Activated CD8-positive, alpha-beta memory T cell treated with anti-CD3 and anti-CD28 coated beads, Interleukin-2, amount 50 U/mL, for 1 hour (primary cell): ENCODE measurements around the gene PHACTR1.

ENCODE experiments used
- DNase-seq: peaks from one replicate; pipeline ENCODE4 v3.0.0-alpha.2; 2020; ENCODE audit errors: extremely low read depth

PHACTR1 gene

DNA sequence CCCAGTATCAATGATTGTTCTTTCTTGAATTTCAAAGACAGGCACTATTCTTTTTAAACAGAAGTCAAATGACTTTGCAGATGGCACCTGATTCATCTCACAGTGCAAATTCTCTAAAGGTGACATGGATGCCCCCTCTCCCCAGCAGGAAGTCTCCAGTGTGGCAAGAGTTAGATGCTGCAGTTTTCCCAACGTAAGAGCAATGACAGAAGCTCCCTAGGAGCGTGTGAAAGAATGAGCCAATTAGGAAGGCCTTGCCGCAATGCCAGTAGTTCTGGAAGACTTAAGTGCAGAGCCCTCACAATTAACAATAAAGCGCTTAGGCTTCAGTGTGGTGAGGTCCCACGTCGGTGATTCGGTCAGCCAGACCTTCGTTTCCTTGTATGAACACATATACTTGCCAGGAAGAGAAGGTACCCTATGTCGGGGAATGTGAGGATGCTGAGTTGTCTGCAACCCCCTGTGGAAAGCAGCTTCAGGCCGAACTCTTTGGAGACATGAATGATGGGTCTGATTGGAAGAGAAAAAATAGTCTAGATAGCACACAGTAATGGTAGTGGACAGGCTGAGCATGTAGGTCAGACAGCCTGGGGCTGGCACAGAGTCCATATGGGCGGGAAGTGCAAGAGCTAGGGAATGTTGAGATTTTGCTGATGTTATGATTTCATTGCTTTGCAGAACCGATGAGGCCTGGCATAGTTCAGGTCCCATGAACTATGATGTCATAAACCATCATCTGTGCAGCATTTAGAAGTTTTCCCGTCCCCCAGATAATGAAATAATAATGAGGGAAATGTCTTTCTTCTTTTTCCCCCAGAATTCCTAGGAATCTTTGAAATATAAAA lies 132.6 kb downstream of the PHACTR1 start:
- DNase-seq: no peak

- no peak for DNase-seq
These were observed 133.2 kb downstream of the PHACTR1 start for GRCh38 chr6:12849809-12850198.

- no peak for DNase-seq
These were observed 134.6 kb downstream of the PHACTR1 start for GRCh38 chr6:12851123-12851695.

- no peak for DNase-seq
These were observed 145.0 kb downstream of the PHACTR1 start for GRCh38 chr6:12861603-12862002.

DNA sequence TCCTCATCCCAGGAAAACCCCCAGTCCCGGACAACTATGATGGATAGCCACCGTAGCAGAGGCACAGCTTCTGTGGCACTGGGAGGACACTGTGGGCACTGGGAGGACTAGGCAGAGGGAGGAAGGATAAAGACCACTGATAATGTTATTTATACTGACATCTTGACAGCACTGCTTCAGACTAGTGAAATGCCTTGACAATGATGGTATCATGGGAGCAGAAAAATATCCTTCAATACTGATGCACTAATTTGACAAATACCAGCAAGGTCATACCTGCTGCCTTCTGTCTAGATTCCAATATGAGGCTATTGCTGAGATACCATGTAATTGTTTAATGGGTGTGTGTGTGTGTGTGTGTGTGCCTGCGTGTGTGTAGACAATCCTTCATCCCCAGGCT lies 148.6 kb downstream of the PHACTR1 start:
- no peak for DNase-seq

DNA sequence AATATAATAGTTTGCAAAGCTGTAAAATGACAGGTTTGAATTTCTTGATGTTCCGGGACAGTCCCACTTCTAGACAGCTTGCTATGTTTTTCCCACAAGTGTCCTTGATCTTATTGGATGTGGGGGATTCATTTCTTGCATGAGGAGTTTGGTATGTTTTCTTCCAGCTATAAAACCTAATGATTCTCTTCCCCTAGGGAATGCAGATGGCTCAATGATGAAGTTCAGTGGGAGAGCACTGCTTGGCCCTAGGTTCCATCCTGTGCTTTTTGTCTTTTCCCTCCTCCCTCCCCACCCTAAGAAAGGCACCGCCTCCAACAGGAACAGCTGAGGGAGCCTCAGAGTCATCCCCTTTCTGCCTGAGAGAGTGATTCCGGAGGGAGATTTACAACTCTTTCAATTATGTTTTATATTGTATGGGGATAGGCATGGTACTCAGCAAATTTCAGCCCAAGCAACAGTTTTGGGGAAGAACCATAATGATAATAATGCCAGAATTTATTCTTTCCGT lies 149.2 kb downstream of the PHACTR1 start:
- no peak for DNase-seq

DNA sequence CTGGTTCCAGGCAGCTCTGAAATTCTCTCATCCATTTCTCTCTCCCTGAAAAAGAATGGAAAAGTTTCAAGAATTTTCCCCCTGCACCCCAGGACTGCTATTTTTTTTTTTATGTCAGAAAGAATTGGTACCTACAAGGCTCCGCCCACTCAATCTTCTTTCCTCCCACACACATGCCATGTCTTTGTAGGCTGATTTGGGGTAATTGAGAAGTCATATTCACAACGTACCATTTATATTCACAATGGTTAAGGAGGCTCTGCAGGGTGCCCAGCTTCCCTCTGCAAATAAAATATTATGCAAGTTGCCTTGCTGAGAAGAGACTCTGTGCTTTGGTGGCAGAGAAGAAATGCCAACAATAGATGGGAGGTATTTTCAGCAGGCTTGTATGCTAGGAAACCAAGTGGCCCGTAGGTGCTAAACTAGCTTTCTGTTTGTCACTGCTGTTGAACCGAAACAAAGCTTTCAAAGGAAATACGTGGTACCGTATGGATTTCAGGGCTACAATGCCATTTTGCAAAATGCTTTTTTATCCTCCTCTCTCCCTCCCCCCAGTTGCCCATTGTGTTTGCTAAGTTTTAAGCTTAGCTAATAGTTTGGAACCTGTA lies 150.0 kb downstream of the PHACTR1 start:
- no peak for DNase-seq

- DNase-seq: no peak
These were observed 153.4 kb downstream of the PHACTR1 start for GRCh38 chr6:12869816-12870432.

- DNase-seq: no peak
These were observed 157.1 kb downstream of the PHACTR1 start for GRCh38 chr6:12873691-12874090.

DNA sequence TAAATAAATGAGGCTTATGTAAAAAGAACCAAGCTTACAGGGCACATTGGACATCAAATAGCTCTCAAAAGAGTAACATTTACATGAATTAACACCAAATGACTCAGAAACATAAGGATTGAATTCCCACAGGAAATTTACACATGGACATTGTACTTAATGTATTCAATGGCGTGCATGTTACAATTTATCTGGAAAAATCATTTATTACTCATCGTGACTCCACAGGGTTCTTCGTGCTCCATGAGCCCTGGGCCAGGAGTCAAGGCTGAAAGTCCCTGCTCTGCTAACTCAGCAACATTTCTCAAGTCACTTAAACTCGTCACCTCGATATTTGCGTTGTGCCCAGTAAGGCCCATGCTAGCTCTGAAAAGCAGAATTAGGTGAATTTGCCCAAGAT lies 158.5 kb downstream of the PHACTR1 start:
- DNase-seq: no peak

- DNase-seq: no peak
These were observed 162.2 kb downstream of the PHACTR1 start for GRCh38 chr6:12878741-12879140.

- no peak for DNase-seq
These were observed 166.3 kb downstream of the PHACTR1 start for GRCh38 chr6:12882761-12883290.

- no peak for DNase-seq
These were observed 168.4 kb downstream of the PHACTR1 start for GRCh38 chr6:12884983-12885382.

- no peak for DNase-seq
These were observed 170.6 kb downstream of the PHACTR1 start for GRCh38 chr6:12886961-12887775.

- no peak for DNase-seq
These were observed 173.7 kb downstream of the PHACTR1 start for GRCh38 chr6:12890171-12890790.

- no peak for DNase-seq
These were observed 175.0 kb downstream of the PHACTR1 start for GRCh38 chr6:12891595-12891994.

DNA sequence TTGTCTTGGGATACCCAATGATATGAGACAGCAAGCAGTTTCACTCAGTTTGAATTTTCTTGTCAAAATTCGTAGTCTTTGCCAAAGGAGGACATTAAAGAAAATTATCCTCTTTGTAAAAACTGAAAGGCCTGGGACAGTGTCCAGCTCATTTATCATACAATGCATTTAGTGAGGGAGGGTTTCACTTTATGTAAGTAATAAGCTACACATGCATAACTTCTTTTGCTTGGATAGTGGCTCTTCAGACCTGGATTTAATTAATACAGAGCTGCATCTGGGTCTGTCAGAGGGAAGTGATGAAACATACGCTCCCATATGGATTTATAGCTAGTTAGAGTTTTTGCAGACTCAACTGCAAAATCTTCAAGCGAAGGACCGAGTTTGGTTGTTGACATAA lies 175.6 kb downstream of the PHACTR1 start:
- no peak for DNase-seq

GRCh38 chr6:12893036-12893435 lies 176.5 kb downstream of the PHACTR1 start:
- no peak for DNase-seq

DNA sequence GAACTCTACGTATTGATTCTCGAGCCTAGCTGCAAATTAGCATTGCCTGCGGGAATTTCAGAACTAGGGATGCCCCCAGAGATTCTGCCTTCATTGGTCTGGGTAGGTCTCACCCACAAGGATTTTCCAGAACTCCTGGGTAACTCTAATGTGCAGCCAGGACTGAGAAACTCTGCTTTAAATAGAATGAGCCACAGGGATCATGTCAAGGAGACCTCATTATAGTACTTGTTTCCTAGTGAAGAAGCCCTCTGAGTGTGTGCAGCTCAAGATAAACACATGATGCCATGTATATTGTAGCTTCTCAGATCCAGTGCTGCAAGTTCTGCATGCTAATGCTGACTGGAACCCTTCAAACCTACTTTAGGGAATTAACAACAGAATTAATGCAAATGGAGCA lies 179.2 kb downstream of the PHACTR1 start:
- DNase-seq: no peak

GRCh38 chr6:12896208-12896733 lies 179.7 kb downstream of the PHACTR1 start:
- no peak for DNase-seq

DNA sequence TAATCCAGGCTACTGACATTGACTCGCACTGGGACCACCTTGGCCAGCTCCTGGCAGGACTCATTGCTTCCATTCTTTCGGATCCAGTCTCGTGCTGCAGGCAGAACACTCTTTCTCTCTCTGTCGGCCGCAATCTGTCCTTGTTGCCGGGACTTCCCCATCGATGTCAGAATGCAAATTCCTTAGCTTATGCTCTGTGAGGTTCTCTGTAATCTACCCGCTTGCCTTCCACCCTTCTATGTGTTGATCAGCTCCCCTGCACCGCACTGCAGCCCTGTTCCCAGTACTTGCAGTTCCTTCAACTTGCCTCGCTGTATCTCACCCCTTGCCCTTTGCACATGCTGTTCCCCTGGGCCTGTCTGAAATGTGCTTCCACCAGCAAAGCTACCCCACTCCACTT lies 182.0 kb downstream of the PHACTR1 start:
- no peak for DNase-seq
